ENCODE measurements around the gene FRY.

- TF ChIP-seq CTCF (conservative IDR thresholded peaks at IDR 0.05; ENCODE audit: low read length) = no peak
- TF ChIP-seq EZH2phosphoT487 (IDR thresholded peaks at IDR 0.05; ENCODE audit: borderline replicate concordance, low read depth, low read length) = no peak
Measured at GRCh38 chr13:32060401-32060878, 28.9 kb downstream of the FRY start.
